Posterior cingulate gyrus (tissue), 11 donors: Measurements from ENCODE around the gene FAM20C.

ENCODE experiments used
- DNase-seq, 10 donors: peaks; one replicate each; pipeline versions ENCODE4 v3.0.0 to v3.0.0-alpha.2; 2020 to 2021; ENCODE audit warnings: mixed read lengths in 3 of 10
- intact Hi-C: fragments of 100-400 bp; cut with DNase I; formaldehyde crosslinking; loops from one replicate; pipeline ENCODE4 v1.15.1; 2023

The FAM20C gene

GRCh38 chr7:251446-252175 is 59.2 kb downstream of the FAM20C start:
- intact Hi-C loops: no loop called here
- DNase-seq: peak in 1 of 10 donors; percentile 55

- intact Hi-C loops: no loop called here
- no peak for DNase-seq
Measured at GRCh38 chr7:252216-252965, 60.0 kb downstream of the FAM20C start.

GRCh38 chr7:252981-253380 is 60.6 kb downstream of the FAM20C start:
- DNase-seq: peak in 1 of 10 donors; percentile 63
- intact Hi-C loops: no loop called here

- peak in 2 of 10 donors; percentile 46 to 59 for DNase-seq
- intact Hi-C loops: no loop called here
Measured at GRCh38 chr7:253581-254336, 61.4 kb downstream of the FAM20C start.

- peak in 3 of 10 donors; percentile 22 to 38 (median 36) for DNase-seq
Measured at GRCh38 chr7:254337-255037, 62.1 kb downstream of the FAM20C start.

GRCh38 chr7:255038-255435 is 62.7 kb downstream of the FAM20C start:
- intact Hi-C loops: no loop called here
- DNase-seq: peak in 3 of 10 donors; percentile 49 to 73 (median 62)

More at GRCh38 chr7:254337-255037, 62.1 kb downstream of the FAM20C start:
- intact Hi-C loops: no loop called here

- intact Hi-C loops: no loop called here
- DNase-seq: peak in 4 of 10 donors; percentile 23 to 76 (median 63)
Measured at GRCh38 chr7:255721-256361, 63.5 kb downstream of the FAM20C start.

- DNase-seq: peak in 4 of 10 donors; percentile 16 to 83 (median 72)
- intact Hi-C loops: no loop called here
Measured at GRCh38 chr7:256461-256940, 64.1 kb downstream of the FAM20C start.

- DNase-seq: peak in 3 of 10 donors; percentile 17 to 82 (median 50)
- intact Hi-C loops: no loop called here
Measured at GRCh38 chr7:256981-257646, 64.7 kb downstream of the FAM20C start.

GRCh38 chr7:257647-257992 is 65.2 kb downstream of the FAM20C start:
- peak in 2 of 10 donors; percentile 11 to 26 for DNase-seq
- intact Hi-C loops: no loop called here

- peak in 4 of 10 donors; percentile 22 to 83 (median 64) for DNase-seq
- intact Hi-C loops: no loop called here
Measured at GRCh38 chr7:258476-259190, 66.3 kb downstream of the FAM20C start.

- peak in 2 of 10 donors; percentile 69 to 74 for DNase-seq
- intact Hi-C loops: no loop called here
Measured at GRCh38 chr7:259191-259505, 66.8 kb downstream of the FAM20C start.

- intact Hi-C loops: no loop called here
- DNase-seq: peak in 4 of 10 donors; percentile 21 to 72 (median 60)
Measured at GRCh38 chr7:259751-260405, 67.5 kb downstream of the FAM20C start.

- DNase-seq: peak in 4 of 10 donors; percentile 26 to 80 (median 72)
- intact Hi-C loops: no loop called here
Measured at GRCh38 chr7:260441-261281, 68.3 kb downstream of the FAM20C start.

GRCh38 chr7:261341-262250 is 69.2 kb downstream of the FAM20C start:
- peak in 4 of 10 donors; percentile 22 to 66 (median 57) for DNase-seq
- intact Hi-C loops: no loop called here

GRCh38 chr7:262251-262572 is 69.8 kb downstream of the FAM20C start:
- peak in 3 of 10 donors; percentile 19 to 52 (median 37) for DNase-seq
- intact Hi-C loops: no loop called here
